D341Med (cell line): ENCODE results near the gene GOLGA1.

Experiments used
- DNase-seq: peaks from one replicate; pipeline ENCODE4 v3.0.0; 2012; ENCODE audit warnings: low spot score

GOLGA1 gene

DNA sequence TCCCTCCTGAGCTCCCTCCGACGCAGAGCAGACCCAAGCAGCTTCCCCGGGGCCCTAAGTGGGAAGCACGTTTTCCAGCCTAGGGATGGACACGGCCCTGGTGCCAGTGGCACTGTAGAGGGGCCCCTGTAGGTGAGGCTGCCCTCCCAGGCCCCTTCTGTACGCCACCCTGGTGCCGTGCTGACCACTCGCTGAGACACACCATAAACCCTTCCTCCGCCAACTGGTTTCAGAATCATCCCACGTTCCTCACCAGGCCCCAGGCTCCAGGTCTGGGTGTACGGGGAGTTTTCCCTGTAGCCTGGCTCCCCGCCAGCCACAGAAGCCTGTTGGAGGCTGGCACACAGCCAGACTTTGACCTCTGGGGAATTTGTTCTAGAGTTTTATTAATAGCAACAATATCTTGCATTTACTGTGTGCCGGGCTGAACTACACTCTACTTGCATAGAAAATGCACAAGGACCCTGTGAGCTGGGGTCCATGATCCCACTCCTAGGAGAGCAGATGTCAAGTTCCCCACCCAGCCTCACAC lies 105.8 kb downstream of the GOLGA1 start:
- no peak for DNase-seq

DNA sequence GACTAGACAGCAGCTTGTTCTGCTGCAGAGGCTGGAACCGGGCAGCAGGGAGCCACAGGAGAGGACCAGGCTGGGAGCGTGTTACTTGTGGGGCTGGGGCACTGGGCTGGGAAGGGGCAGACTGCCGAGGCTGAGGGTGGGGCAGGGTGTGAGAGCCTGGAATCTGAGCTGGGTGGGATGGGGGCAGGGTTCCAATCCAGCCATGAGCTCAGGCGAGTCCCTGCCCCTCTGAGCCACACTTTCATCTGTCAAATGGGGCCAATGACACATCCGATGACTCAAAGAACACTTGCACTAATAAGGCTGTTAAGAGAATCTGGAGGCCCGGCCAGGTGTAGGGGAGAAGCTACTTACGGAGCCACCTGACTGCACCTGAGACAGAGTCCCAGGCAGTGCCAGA lies 106.3 kb downstream of the GOLGA1 start:
- DNase-seq = no peak

DNA sequence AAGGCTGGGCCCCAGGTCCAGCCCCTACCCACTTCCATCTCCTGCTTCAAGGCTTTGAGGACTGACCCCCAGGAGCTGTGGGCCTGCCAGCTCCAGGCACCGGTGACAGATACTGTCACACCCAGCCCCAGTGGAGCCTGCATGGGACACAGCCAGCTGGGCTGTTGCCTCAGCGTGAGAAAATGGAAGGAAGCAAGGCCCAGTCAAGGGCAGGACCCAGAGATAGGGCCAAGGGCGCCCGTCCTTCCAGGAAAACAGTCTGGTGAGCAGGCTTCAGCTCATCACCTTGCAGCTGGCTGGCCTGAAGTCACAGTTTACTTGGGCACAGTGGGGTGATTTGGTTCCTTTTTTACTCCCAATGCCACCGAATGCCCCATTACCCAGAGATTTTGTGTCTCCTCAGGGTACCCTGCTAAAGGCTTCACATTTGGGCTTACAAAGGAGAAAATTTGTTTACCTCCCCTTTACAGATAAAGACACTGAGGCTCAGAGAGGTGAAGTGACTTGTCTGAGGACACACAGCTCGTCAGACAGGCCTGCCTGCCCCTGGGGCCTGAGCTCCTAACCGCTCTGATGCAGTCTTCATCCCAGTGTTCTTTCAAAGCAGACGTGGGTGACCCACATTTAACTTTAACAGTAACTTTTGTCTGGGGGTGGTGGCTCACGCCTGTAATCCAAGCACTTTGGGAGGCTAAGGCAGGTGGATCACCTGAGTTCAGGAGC lies 109.1 kb downstream of the GOLGA1 start:
- no peak for DNase-seq

DNA sequence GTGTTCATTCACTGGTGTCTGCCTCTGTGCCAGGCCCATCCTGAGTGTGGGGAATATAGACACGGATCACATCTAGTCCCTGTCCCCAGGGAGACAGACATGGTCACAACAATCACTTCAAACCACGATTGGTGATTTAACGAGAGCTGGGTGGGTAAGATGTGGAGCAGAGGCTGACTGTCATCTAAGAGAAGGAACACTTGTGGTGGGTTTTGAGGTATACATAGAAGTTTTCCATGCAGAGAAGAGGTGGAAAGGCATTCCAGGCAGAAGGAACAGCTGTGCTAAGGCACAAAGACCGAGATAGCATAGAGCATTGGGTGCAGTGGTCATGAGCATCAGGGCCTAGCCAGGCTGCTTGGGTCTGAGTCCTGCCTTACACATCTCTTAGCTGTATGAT lies 110.3 kb downstream of the GOLGA1 start:
- DNase-seq = no peak

DNA sequence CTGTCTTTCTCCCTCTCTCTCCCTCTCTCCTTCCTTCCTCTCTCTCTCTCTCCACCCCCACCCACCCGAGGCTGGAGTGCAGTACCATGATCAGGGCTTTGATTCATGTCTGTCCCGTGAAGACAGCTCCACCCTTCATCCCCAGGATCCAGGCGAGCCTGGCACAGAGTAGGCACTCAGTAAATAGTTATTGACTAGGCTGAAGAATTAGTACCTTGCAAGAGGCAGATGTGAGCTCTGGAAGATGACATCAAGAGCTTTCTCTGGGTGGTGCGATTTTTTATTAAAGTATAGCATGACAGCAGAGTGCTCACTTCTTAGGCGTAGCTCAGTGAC lies 111.6 kb downstream of the GOLGA1 start:
- DNase-seq = no peak

DNA sequence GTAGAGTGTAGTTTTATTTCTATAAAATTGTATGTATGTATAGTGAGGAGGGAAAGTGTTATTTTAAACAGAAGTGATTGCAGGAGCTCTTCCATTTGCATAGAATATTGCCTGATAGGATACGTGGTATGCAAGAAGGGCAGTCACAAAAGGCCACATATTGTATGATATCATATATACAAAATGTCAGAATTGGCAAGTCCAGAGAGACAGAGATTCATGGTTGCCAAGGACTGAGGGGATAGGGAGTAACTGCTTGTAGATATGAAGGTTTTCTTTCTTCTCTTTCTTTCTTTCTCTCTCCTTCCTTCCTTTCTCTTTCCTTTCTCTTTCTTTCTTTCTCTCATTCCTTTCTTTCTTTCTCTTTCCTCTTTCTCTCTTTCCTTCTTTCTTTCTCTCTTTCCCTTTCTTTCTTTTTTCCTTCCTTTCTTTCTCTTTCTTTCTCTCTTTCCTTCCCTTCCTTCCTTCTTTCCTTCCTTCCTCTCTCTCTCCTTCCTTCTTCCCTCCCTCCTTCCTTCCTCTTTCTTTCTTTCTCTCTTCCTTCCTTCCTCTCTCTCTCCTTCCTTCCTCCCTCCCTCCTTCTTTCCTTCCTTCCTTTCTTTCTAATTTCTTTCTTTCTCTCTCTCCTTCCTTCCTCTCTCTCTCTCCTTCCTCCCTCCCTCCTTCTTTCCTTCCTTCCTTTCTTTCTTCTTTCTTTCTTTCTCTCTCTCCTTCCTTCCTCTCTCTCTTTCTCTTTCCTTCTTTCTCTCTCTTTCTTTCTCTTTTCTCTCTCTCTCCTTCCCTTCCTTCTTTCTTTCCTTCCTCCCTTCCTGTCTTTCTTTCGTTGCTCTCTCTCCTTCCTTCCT lies 112.2 kb downstream of the GOLGA1 start:
- DNase-seq = no peak
